ENCODE data around the gene POLR2I.

DNA sequence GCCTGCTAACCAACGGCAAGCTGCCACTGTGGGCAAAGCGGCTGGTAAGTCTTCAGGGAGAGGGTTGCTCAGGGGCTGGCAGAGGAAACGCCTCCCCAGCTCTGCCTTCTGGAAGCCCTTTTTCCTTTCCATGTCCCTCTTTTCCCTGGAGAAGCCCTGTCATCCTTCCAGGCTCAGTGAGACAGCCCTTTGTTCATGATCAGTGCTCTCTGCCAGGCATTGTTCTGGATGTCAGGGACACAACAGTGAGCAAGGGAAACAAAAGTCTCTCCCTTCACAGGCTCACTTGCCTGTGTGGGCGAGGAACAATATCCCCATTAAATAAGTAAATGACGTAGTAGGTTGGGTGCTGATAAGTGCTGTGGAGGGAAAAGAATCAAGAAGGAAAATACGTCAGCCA is 17.6 kb downstream of the POLR2I start:
- TF ChIP-seq GATA2 (IDR thresholded peaks at IDR 0.05; ENCODE audit: low read depth, low read length) (no peak), GATA3 (IDR thresholded peaks at IDR 0.05; ENCODE audit: low read depth, low read length) (no peak)
